ENCODE data around the gene BANF2. TPM values are rescaled to one million over a fixed set of nuclear protein-coding genes. Genes with fewer than 3 reads are reported as not detected.

The BANF2 gene
- total and polyA plus RNA-seq, 2 of the 8 experiments (the other 6 are each of a cell fraction or from before 2014, with no cell fraction given): not detected

DNA sequence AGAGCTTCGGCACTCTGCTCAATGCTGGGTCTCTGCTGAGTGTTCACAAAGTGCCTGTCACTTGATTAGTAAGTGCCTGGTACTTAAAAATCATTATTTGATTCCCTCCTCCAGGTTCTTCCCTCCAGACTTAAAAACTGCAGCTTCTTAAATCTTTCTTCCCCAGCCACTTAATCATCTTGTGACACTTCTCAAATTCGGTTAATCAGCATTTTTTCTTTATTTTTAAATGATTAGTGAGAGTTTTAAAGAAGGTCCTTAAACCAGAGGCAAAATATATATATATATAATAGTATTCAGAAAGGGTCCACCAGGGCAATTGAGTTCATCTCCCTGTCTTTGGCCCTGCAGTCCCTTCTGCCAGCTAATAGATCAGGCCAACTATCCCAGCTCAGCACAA is 8.0 kb upstream of the BANF2 start:
- H3K9me3 ChIP-seq (ENCODE audit: insufficient read depth in 2 of 2, low read depth in 1 of 2, low read length in 1 of 2): 0 out of 4 replicates have a peak, but pooled peaks cover 0 to 2% of the 10 kb centered on the region in 2 experiments
- WGBS, 2 experiments (ENCODE audit: extremely low coverage in 1 of 2, insufficient coverage in 1 of 2, insufficient read length in 1 of 2, insufficient replicate concordance in 2 of 2, low coverage in 1 of 2, low lambda C conversion rate in 2 of 2, missing lambda C conversion rate in 1 of 2): 94% methylated on average over 2 of the region's 2 CpGs; no CpG with 5 or more reads in 1 of the 2 experiments
- TF ChIP-seq MAFK (IDR thresholded peaks at IDR 0.05; ENCODE audit: low read depth, low read length) (no peak), TBP (IDR thresholded peaks at IDR 0.05; ENCODE audit: low read depth, low read length) (no peak), YY1 (IDR thresholded peaks at IDR 0.05; ENCODE audit: low read depth, low read length) (no peak), RNF2 (IDR thresholded peaks at IDR 0.05; ENCODE audit: borderline replicate concordance, low read depth, low read length, missing control alignments, poor library complexity, severe bottlenecking) (no peak), HDAC6 (IDR thresholded peaks at IDR 0.05; ENCODE audit: low read depth, low read length) (no peak), EZH2 (IDR thresholded peaks at IDR 0.05; ENCODE audit: low read depth, low read length, severe bottlenecking) (no peak), KDM5A (IDR thresholded peaks at IDR 0.05; ENCODE audit: low read length) (no peak), GTF2F1 (IDR thresholded peaks at IDR 0.05; ENCODE audit: borderline replicate concordance, low read depth, low read length) (no peak), EGR1 (IDR thresholded peaks at IDR 0.05; ENCODE audit: borderline replicate concordance, low read depth, low read length) (no peak), JUND (IDR thresholded peaks at IDR 0.05; ENCODE audit: low read length) (no peak), SP2 (IDR thresholded peaks at IDR 0.05; ENCODE audit: low read length) (no peak), PHF8 (conservative IDR thresholded peaks at IDR 0.05; ENCODE audit: low read depth, low read length) (no peak)
- TF ChIP-seq, protein P1, sequence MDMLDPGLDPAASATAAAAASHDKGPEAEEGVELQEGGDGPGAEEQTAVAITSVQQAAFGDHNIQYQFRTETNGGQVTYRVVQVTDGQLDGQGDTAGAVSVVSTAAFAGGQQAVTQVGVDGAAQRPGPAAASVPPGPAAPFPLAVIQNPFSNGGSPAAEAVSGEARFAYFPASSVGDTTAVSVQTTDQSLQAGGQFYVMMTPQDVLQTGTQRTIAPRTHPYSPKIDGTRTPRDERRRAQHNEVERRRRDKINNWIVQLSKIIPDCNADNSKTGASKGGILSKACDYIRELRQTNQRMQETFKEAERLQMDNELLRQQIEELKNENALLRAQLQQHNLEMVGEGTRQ (IDR thresholded peaks at IDR 0.05; ENCODE audit: low read length): no peak

More for the DNA sequence above, 8.0 kb upstream of the BANF2 start:
- no peak overlapping the region for H3K27ac ChIP-seq (ENCODE audit: low read depth, low read length)
- no peak overlapping the region for H3K4me2 ChIP-seq (ENCODE audit: insufficient read depth in 1 of 2, low read depth in 2 of 2, low read length in 2 of 2)
- H2BK5ac ChIP-seq (ENCODE audit: low read depth, low read length): no peak overlapping the region
- H3K14ac ChIP-seq (ENCODE audit: insufficient read length): no peak overlapping the region
- no peak overlapping the region for H2AFZ ChIP-seq (ENCODE audit: low read length)
- no peaks in the 10 kb centered on the region for H3K79me2 ChIP-seq (ENCODE audit: control insufficient read depth in 1 of 2, insufficient read depth in 2 of 2, low read length in 2 of 2)
- FAIRE-seq: no peak
- H2BK15ac ChIP-seq (ENCODE audit: low read length): 0 out of 2 replicates have a peak overlapping the region, but pooled peaks have one; percentile 31
- H2BK20ac ChIP-seq (ENCODE audit: low read length): no peak overlapping the region
- no peaks in the 10 kb centered on the region for H3K36me3 ChIP-seq (ENCODE audit: control insufficient read depth in 2 of 4, insufficient read depth in 4 of 4, low read length in 3 of 4)
- no peak for DNase-seq (ENCODE audit: low read depth in 1 of 2, low spot score in 2 of 2)
- no peak overlapping the region for H3K9ac ChIP-seq (replicated peaks in 1 of 4; ENCODE audit: extremely low read depth in 1 of 4, low read depth in 3 of 4, low read length in 3 of 4)
- ChIA-PET POLR2A (ENCODE audit: partially characterized antibody) (no interaction called here), CTCF (ENCODE audit: partially characterized antibody) (interaction anchor here (0.6 to 5.2 kb wide), 9 partner anchors 9 to 237 kb away, joined by 3 to 24 read pairs (median 3); partner anchors contain the start of gene RRBP1)
- no peak overlapping the region for H4K8ac ChIP-seq (ENCODE audit: extremely low read depth, insufficient read depth, low read length)
- no peak overlapping the region for H3K4me3 ChIP-seq (ENCODE audit: extremely low read depth in 1 of 4, insufficient read depth in 2 of 4, low read depth in 3 of 4, low read length in 4 of 4)
- no peaks in the 10 kb centered on the region; the same call in 1 of the 2 replicates for H3K23me2 ChIP-seq (ENCODE audit: low read depth, low read length)
- H2BK12ac ChIP-seq (ENCODE audit: low read depth, low read length): no peak overlapping the region
- no peaks in the 10 kb centered on the region for H3K79me1 ChIP-seq (ENCODE audit: low read depth, low read length)
- no peak overlapping the region for H3K4ac ChIP-seq (replicated peaks; ENCODE audit: insufficient read length, low read depth, low read length)
- peaks cover 0 to 5% (median 3%) of the 10 kb centered on the region in 4 experiments; a peak in 4 of 7 replicates for H3K4me1 ChIP-seq (replicated peaks in 1 of 4; ENCODE audit: control insufficient read depth in 3 of 4, insufficient read depth in 4 of 4, low read length in 3 of 4)
- no peaks in the 10 kb centered on the region for H4K20me1 ChIP-seq (replicated peaks in 1 of 2; ENCODE audit: control insufficient read depth in 1 of 2, insufficient read depth in 2 of 2, low read length in 2 of 2)
- H2BK120ac ChIP-seq (replicated peaks; ENCODE audit: low read depth, low read length): no peak overlapping the region
- H3K18ac ChIP-seq (ENCODE audit: extremely low read depth, low read length): no peak overlapping the region
- H3K56ac ChIP-seq (replicated peaks; ENCODE audit: insufficient read length, low read depth, low read length): no peak overlapping the region
- H3K27me3 ChIP-seq (replicated peaks in 1 of 4; ENCODE audit: control insufficient read depth in 3 of 4, extremely low read depth in 1 of 4, insufficient read depth in 3 of 4, low read length in 3 of 4): no peaks in the 10 kb centered on the region
- no peak overlapping the region for H4K5ac ChIP-seq (ENCODE audit: insufficient read length, low read depth, low read length)
- H3K23ac ChIP-seq (ENCODE audit: insufficient read length): no peak overlapping the region
- no peak overlapping the region for H2AK5ac ChIP-seq (ENCODE audit: low read depth, low read length)
- H4K91ac ChIP-seq (replicated peaks; ENCODE audit: insufficient read length, low read length): no peak overlapping the region
